T-cell (primary cell): ENCODE results near the gene CDX1. TPM values are rescaled to one million over a fixed set of nuclear protein-coding genes. Genes with fewer than 3 reads are reported as not detected.

ENCODE experiments used
- ATAC-seq, 4 experiments: fragments of 200-7000 bp in 3 of 4; fragments of 150-1000 bp in 1 of 4; cut with Tn5 transposase; replicated peaks in 1 of 4; 1 replicate in 3 of 4; 2 replicates in 1 of 4; pipeline ENCODE4 v1.10.0; 2021; ENCODE audit warnings: moderate library complexity in 3 of 4, mild to moderate bottlenecking in 2 of 4, moderate number of reproducible peaks in 1 of 4
- CTCF ChIA-PET, 2 donors: fragments of 300-600 bp; sonication (Branson Sonifier 250); formaldehyde crosslinking; loops; one replicate each; lab custom pipeline; 2022; ENCODE audit warnings: antibody characterized with exemption in 2 of 2; lab: Charles Lee
- POLR2A ChIA-PET, 2 donors: fragments of 300-600 bp; sonication (Branson Sonifier 250); formaldehyde crosslinking; loops; one replicate each; lab custom pipeline; 2022; ENCODE audit warnings: antibody characterized with exemption in 2 of 2; lab: Charles Lee
- DNase-seq, 35 experiments: peaks; one replicate each; pipeline versions ENCODE4 v3.0.0 to v3.0.0-alpha.2; 2013 to 2023
- H3K27ac ChIP-seq: one replicate; pipeline ENCODE4 v1.5.1; 2013; ENCODE audit warnings: low read length
- H3K27me3 ChIP-seq, 2 experiments: replicated peaks in 1 of 2; 1 replicate in 1 of 2; 2 replicates in 1 of 2; pipeline versions ENCODE4 v1.6.1 to v1.7.0; 2013; ENCODE audit warnings: low read length in 1 of 2, mixed read lengths in 1 of 2; ENCODE audit not compliant: control insufficient read depth in 2 of 2, insufficient read depth in 2 of 2; ENCODE audit errors: extremely low read depth in 1 of 2
- H3K36me3 ChIP-seq, 2 donors: 1 replicate in 1 of 2; 2 replicates in 1 of 2; pipeline versions ENCODE4 v1.6.1 to v1.7.0; 2013; ENCODE audit warnings: low read length in 1 of 2; ENCODE audit not compliant: control insufficient read depth in 2 of 2, insufficient read depth in 1 of 2; ENCODE audit errors: extremely low read depth in 1 of 2
- H3K4me1 ChIP-seq, 2 experiments: 1 replicate in 1 of 2; 2 replicates in 1 of 2; pipeline versions ENCODE4 v1.6.1 to v1.7.0; 2013; ENCODE audit warnings: low read length in 2 of 2, mixed read lengths in 1 of 2; ENCODE audit not compliant: insufficient read depth in 2 of 2, control insufficient read depth in 1 of 2; ENCODE audit errors: extremely low read depth in 1 of 2
- H3K4me3 ChIP-seq, 2 donors: 1 replicate in 1 of 2; 2 replicates in 1 of 2; pipeline versions ENCODE4 v1.5.1 to v1.7.0; 2013; ENCODE audit warnings: mild to moderate bottlenecking in 2 of 2, low read length in 1 of 2, moderate library complexity in 1 of 2; ENCODE audit not compliant: control insufficient read depth in 1 of 2; ENCODE audit errors: extremely low read depth in 1 of 2
- H3K9me3 ChIP-seq: 2 replicates; pipeline ENCODE4 v1.7.0; 2013
- H3K27ac Mint-ChIP-seq, 2 donors: one replicate each; pipeline ENCODE4 v1.8.0; 2020 to 2021; ENCODE audit warnings: mild to moderate bottlenecking in 2 of 2, mixed read lengths in 2 of 2
- H3K27me3 Mint-ChIP-seq, 2 donors: one replicate each; pipeline ENCODE4 v1.8.0; 2021 to 2022; ENCODE audit warnings: mixed read lengths in 2 of 2
- H3K36me3 Mint-ChIP-seq: one replicate; pipeline ENCODE4 v1.8.0; 2021; ENCODE audit warnings: mixed read lengths
- H3K4me1 Mint-ChIP-seq, 3 donors: one replicate each; pipeline ENCODE4 v1.8.0; 2020 to 2022; ENCODE audit warnings: mixed read lengths in 3 of 3, mild to moderate bottlenecking in 1 of 3
- H3K4me3 Mint-ChIP-seq, 3 donors: one replicate each; pipeline ENCODE4 v1.8.0; 2020 to 2022; ENCODE audit warnings: mild to moderate bottlenecking in 3 of 3, mixed read lengths in 3 of 3, moderate library complexity in 3 of 3
- H3K9me3 Mint-ChIP-seq, 3 donors: one replicate each; pipeline ENCODE4 v1.8.0; 2020 to 2022; ENCODE audit warnings: mixed read lengths in 3 of 3
- WGBS: methylation state at CpG from one replicate; pipeline ENCODE4 v1.1.5; 2013; ENCODE audit warnings: missing lambda C conversion rate; ENCODE audit not compliant: insufficient coverage; 5-methylcytosine and 5-hydroxymethylcytosine counted together
- total RNA-seq, 35 experiments: library from RNA in 6 of 35; stranded (reverse) in 6 of 35; fragments of 120-200 nt in 1 of 35; gene quantifications; one replicate each; pipeline versions ENCODE4 v1.2.1 to v1.2.4 and lab custom pipeline; 2013 to 2026

The CDX1 gene
- total RNA-seq, 5 donors from 2014 or later (not counting 1 experiment from before 2014, with no cell fraction given) = 0.23 TPM; not detected in 4

GRCh38 chr5:150204590-150204960 lies 38.0 kb downstream of the CDX1 start:
- Histone ChIP-seq H3K4me3 (no peak overlapping the region), H3K9me3 (no peaks in the 10 kb centered on the region), H3K27me3 (peaks cover 0 to 53% of the 10 kb centered on the region in 2 experiments), H3K27ac (no peak overlapping the region), H3K4me1 (peaks cover 0 to 25% of the 10 kb centered on the region in 2 experiments), H3K36me3 (no peaks in the 10 kb centered on the region)
- Mint-ChIP-seq H3K36me3 (no peaks in the 10 kb centered on the region), H3K4me3 (no peak overlapping the region), H3K27ac (no peak overlapping the region), H3K27me3 (peaks cover 17 to 26% of the 10 kb centered on the region in 2 donors), H3K4me1 (peaks cover 16 to 18% (median 17%) of the 10 kb centered on the region in 3 donors), H3K9me3 (no peaks in the 10 kb centered on the region)
- POLR2A ChIA-PET = no interaction called here
- ATAC-seq (no peak), DNase-seq (no peak)
- 86% methylated on average over 4 of the region's 13 CpGs for WGBS
- CTCF ChIA-PET = no interaction called here

DNA sequence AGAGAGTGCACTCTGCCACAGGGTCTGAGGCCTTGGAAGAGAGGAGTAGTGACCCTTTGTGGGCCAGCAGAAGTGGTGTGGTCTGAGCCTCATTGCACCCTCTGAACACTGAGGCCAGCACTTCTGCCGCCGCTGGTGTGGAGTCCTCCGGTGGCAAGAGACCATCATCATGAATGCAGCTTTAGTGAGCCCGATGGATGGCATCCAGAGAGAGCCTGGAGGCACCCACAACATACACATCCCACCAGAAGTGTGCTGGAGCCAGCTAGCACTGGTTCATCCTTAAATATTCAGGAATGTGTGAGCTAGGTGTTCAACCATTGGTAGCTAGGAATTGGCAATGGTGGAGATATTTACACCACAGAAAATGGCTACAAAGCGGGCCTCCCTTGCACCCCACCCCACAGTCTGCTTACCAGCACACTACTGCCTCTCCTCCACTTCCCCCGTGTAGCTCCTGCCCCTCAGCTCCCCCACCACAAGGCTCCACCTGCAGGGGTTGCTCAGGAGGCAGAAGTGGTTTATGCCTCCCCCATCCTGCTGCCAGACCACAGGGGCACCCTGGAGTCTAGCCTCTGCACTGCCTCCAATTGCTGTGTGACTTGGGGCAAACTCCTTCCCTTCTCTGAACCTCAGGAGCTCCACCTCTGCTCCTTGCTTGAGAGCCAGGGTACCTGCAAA lies 39.7 kb downstream of the CDX1 start:
- Mint-ChIP-seq H3K4me1 (peaks cover 18 to 23% (median 19%) of the 10 kb centered on the region in 3 donors), H3K27me3 (peaks cover 13 to 24% of the 10 kb centered on the region in 2 donors), H3K4me3 (no peak overlapping the region), H3K36me3 (no peaks in the 10 kb centered on the region), H3K9me3 (no peaks in the 10 kb centered on the region), H3K27ac (no peak overlapping the region)
- 33% methylated on average over 2 of the region's 6 CpGs for WGBS
- no peaks in the 10 kb centered on the region for H3K9me3 ChIP-seq
- CTCF ChIA-PET = no interaction called here
- no peak overlapping the region for H3K27ac ChIP-seq
- peaks cover 0 to 60% of the 10 kb centered on the region in 2 experiments for H3K27me3 ChIP-seq
- ATAC-seq (no peak), DNase-seq (peak in 1 of 35 experiments; percentile 10)
- no peak overlapping the region for H3K4me3 ChIP-seq
- peaks cover 0 to 29% of the 10 kb centered on the region in 2 experiments for H3K4me1 ChIP-seq
- POLR2A ChIA-PET = no interaction called here
- H3K36me3 ChIP-seq = no peaks in the 10 kb centered on the region

DNA sequence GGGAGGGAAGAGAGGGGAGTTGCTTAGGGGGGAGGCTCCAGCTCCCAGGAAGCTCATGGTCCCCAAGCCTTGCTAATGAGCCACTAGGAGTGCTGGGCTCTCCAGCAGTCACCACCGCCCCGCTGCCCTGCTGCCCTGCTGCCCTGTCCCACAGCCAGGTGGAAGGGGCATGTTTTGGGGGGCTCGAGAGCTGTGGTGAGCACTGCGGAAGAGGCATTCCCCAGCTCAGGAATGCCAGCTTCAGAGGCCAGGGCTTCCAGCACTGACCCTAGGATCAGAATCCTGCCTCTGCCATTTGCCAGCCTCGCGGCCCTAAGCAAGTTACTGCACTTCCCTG lies 40.2 kb downstream of the CDX1 start:
- Mint-ChIP-seq H3K4me1 (peaks cover 18 to 23% (median 19%) of the 10 kb centered on the region in 3 donors), H3K27me3 (peaks cover 13 to 24% of the 10 kb centered on the region in 2 donors), H3K9me3 (no peaks in the 10 kb centered on the region), H3K36me3 (no peaks in the 10 kb centered on the region), H3K27ac (no peak overlapping the region), H3K4me3 (no peak overlapping the region)
- DNase-seq (no peak), ATAC-seq (no peak)
- no peaks in the 10 kb centered on the region for H3K36me3 ChIP-seq
- POLR2A ChIA-PET = no interaction called here
- H3K27ac ChIP-seq = no peak overlapping the region
- peaks cover 0 to 29% of the 10 kb centered on the region in 2 experiments for H3K4me1 ChIP-seq
- H3K9me3 ChIP-seq = no peaks in the 10 kb centered on the region
- peaks cover 0 to 60% of the 10 kb centered on the region in 2 experiments for H3K27me3 ChIP-seq
- H3K4me3 ChIP-seq = no peak overlapping the region
- CTCF ChIA-PET = no interaction called here
- no CpG with 5 or more reads among the region's 6 CpGs for WGBS

DNA sequence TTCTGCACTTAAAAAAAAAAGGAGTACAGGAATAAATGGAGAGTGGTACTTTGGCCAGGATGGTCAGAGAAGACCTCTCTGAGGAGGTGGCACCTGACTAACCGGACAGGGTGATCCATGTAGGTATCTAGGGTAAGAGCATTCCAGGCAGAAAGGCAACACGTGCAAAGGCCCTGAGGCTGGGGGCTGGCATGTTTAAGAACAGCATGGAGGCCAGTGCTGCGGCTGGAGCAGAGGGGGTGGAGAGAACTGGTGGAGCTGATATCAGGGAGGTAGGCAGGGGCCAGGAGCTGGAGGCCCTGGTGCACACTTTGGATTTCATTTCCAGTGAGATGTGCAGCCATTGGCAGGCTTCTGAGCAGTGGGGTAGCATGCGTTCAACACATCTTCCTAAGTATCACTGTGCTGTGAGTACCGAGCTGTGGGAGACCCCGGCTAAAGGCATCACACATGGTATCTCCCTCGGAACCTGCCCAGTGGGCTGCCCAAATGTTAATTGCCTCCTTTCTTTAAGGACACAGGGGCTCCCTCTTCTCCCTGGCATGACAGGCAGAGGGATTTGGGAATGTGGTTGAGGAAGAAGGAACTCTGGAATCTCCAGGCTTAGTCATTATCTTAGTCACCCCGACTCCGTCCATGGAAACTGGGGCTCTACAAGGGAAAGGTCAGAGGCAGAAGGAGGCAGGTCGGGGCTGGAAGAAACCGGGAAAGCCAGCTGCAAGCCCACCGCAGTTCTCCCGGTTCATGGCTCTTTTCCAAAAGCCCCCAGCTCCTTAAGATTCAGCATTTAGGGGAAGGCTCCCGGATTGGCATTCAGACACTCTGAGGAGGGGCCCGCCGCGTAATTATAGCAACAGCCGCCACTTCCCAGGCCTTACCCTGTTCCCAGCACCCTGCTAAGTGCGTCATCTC lies 41.9 kb downstream of the CDX1 start:
- ChIA-PET CTCF (no interaction called here), POLR2A (no interaction called here)
- Mint-ChIP-seq H3K9me3 (no peaks in the 10 kb centered on the region), H3K4me3 (peak overlapping the region in 1 of 3 donors; percentile 37), H3K27ac (peak overlapping the region in 1 of 2 donors; percentile 39), H3K36me3 (no peaks in the 10 kb centered on the region), H3K27me3 (peaks cover 13 to 24% of the 10 kb centered on the region in 2 donors), H3K4me1 (peaks cover 18 to 23% (median 19%) of the 10 kb centered on the region in 3 donors)
- DNase-seq (no peak), ATAC-seq (no peak)
- 63% methylated on average over 14 of the region's 19 CpGs for WGBS
- Histone ChIP-seq H3K27me3 (peaks cover 0 to 56% of the 10 kb centered on the region in 2 experiments), H3K36me3 (no peaks in the 10 kb centered on the region), H3K4me1 (peaks cover 0 to 29% of the 10 kb centered on the region in 2 experiments), H3K27ac (no peak overlapping the region), H3K4me3 (peak overlapping the region in 1 of 2 donors; percentile 27), H3K9me3 (no peaks in the 10 kb centered on the region)

DNA sequence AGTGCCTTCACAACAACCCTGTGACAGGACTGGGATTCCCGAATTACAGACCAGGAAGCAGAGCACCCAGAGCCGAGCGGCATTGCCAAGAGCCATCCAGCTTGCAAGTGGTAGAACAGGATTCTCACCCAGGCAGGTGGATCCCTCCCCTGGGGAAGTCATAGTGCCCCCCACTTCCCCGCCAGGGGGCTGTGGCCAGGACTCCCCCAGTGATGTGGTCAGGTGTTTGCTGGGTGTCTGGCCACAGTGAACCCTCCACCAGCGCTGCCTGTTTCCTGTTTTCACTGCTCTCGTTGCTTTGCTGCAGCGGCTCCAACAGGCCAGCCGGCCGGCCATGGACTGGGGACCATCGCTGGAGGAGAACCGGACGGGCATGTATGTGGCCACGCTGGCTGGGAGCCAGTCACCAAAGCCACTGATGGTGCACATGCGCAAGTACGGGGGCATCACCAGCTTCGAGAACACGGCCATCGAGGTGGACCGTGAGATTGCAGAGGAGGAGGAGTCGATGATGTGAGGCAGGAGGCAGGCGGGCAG lies 42.6 kb downstream of the CDX1 start:
- Histone ChIP-seq H3K9me3 (no peaks in the 10 kb centered on the region), H3K27ac (no peak overlapping the region), H3K4me3 (peak overlapping the region in 1 of 2 donors; percentile 27), H3K36me3 (no peaks in the 10 kb centered on the region), H3K4me1 (peaks cover 0 to 29% of the 10 kb centered on the region in 2 experiments), H3K27me3 (peaks cover 0 to 56% of the 10 kb centered on the region in 2 experiments)
- WGBS = 6% methylated on average over 12 of the region's 21 CpGs
- DNase-seq = peak in 32 of 35 experiments; percentile 1 to 44 (median 20)
- H3K4me3 Mint-ChIP-seq = peak overlapping the region in 2 of 3 donors; percentile 31 to 37
- POLR2A ChIA-PET = no interaction called here
- CTCF ChIA-PET = no interaction called here
- H3K36me3 Mint-ChIP-seq = no peaks in the 10 kb centered on the region
- no peak overlapping the region for H3K27ac Mint-ChIP-seq
- H3K9me3 Mint-ChIP-seq = no peaks in the 10 kb centered on the region
- peaks cover 18 to 23% (median 19%) of the 10 kb centered on the region in 3 donors for H3K4me1 Mint-ChIP-seq
- peak; percentile 48 to 75 (median 62) for ATAC-seq
- H3K27me3 Mint-ChIP-seq = peaks cover 13 to 24% of the 10 kb centered on the region in 2 donors

DNA sequence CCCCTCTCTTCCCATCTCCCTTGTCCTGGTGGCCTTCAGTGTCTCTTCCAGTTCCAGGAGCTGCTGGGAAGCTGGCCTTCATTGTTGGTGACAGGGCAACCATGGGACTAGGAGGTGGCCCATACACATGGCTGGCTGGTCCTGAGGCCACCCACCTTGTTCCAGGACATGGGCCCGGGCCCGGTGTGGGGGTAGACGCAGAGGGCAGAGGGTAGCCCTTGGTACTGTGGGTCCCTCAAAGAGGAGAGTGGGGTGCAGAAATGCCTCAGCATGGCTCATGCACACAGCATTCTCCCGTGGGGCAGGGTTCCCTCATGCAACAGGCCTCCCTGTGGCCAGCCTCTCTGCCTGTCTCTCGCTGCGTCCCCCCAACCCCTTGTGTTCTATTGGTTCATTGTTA lies 44.1 kb downstream of the CDX1 start:
- Histone ChIP-seq H3K36me3 (no peaks in the 10 kb centered on the region), H3K4me3 (no peak overlapping the region), H3K27ac (no peak overlapping the region), H3K27me3 (peaks cover 0 to 46% of the 10 kb centered on the region in 2 experiments), H3K4me1 (peaks cover 0 to 29% of the 10 kb centered on the region in 2 experiments), H3K9me3 (no peaks in the 10 kb centered on the region)
- H3K27me3 Mint-ChIP-seq = peaks cover 13 to 25% of the 10 kb centered on the region in 2 donors
- 94% methylated on average over 3 of the region's 6 CpGs for WGBS
- H3K4me1 Mint-ChIP-seq = peaks cover 18 to 23% (median 19%) of the 10 kb centered on the region in 3 donors
- H3K27ac Mint-ChIP-seq = no peak overlapping the region
- H3K9me3 Mint-ChIP-seq = no peaks in the 10 kb centered on the region
- CTCF ChIA-PET = interaction anchor here in 1 of 2 donors (0.8 kb wide), 1 partner anchor 77 kb away, joined by 4 read pairs; no protein-coding TSS in a partner anchor
- POLR2A ChIA-PET = no interaction called here
- H3K4me3 Mint-ChIP-seq = peak overlapping the region in 1 of 3 donors; percentile 27
- no peak for DNase-seq
- ATAC-seq = no peak
- no peaks in the 10 kb centered on the region for H3K36me3 Mint-ChIP-seq
